Aorta (tissue), 5 donors: ENCODE data around the gene S100P. TPM values are rescaled to one million over a fixed set of nuclear protein-coding genes. Genes with fewer than 3 reads are reported as not detected.
A peak's percentile ranks its signal among the peaks of the same experiment; 100 is the strongest.

Source experiments
- ATAC-seq: fragments of 200-7000 bp; cut with Tn5 transposase; one replicate; pipeline ENCODE4 v1.9.1; 2022; ENCODE audit warnings: moderate library complexity; ENCODE audit not compliant: low FRiP score
- DNase-seq, 2 donors: peaks; one replicate each; pipeline ENCODE4 v3.0.0-alpha.2; 2020
- H3K27ac ChIP-seq, 2 donors: one replicate each; pipeline ENCODE4 v1.5.1; 2013; ENCODE audit warnings: low read length in 2 of 2, mild to moderate bottlenecking in 2 of 2, moderate library complexity in 2 of 2, control low read depth in 1 of 2, inconsistent platforms in 1 of 2, low read depth in 1 of 2
- H3K27me3 ChIP-seq, 2 donors: one replicate each; pipeline ENCODE4 v1.6.1; 2013; ENCODE audit warnings: control low read depth in 1 of 2, low read length in 1 of 2, mild to moderate bottlenecking in 1 of 2, moderate library complexity in 1 of 2; ENCODE audit not compliant: insufficient read depth in 2 of 2, control insufficient read depth in 1 of 2
- H3K36me3 ChIP-seq, 2 donors: one replicate each; pipeline ENCODE4 v1.6.1; 2013; ENCODE audit warnings: control low read depth in 1 of 2, low read length in 1 of 2, mild to moderate bottlenecking in 1 of 2; ENCODE audit not compliant: insufficient read depth in 2 of 2, control insufficient read depth in 1 of 2
- H3K4me1 ChIP-seq, 2 donors: one replicate each; pipeline ENCODE4 v1.6.1; 2013; ENCODE audit warnings: low read length in 2 of 2, control low read depth in 1 of 2, mild to moderate bottlenecking in 1 of 2, moderate library complexity in 1 of 2; ENCODE audit not compliant: insufficient read depth in 2 of 2, control insufficient read depth in 1 of 2
- H3K4me3 ChIP-seq, 2 donors: one replicate each; pipeline ENCODE4 v1.5.1; 2013; ENCODE audit warnings: low read length in 2 of 2, control low read depth in 1 of 2, mild to moderate bottlenecking in 1 of 2
- H3K9me3 ChIP-seq: one replicate; pipeline ENCODE4 v1.6.1; 2013; ENCODE audit warnings: mild to moderate bottlenecking, low read length; ENCODE audit not compliant: control insufficient read depth
- WGBS, 2 donors: extraction: QIAGEN DNeasy Blood & Tissue Kit; methylation state at CpG; one replicate each; pipeline ENCODE4 v1.1.7; 2013; 5-methylcytosine and 5-hydroxymethylcytosine counted together
- intact Hi-C, 2 donors: fragments of 100-400 bp; cut with DNase I; formaldehyde crosslinking; loops; one replicate each; pipeline versions ENCODE4 v1.14.2 to v1.15.0; 2022
- polyA plus RNA-seq, 2 donors: library from polyadenylated mRNA; stranded (reverse); fragments of 200-250 nt; gene quantifications; one replicate each; pipeline ENCODE4 v1.2.3, GENCODE V29; 2013
- total RNA-seq, 2 donors: library from RNA; stranded (reverse); fragmentation: NEBNext Ultra II Directional; extraction: Animal tissue kit (Norgen Biotek cat#: 25700); gene quantifications; one replicate each; pipeline ENCODE4 v1.2.1, GENCODE V29; 2021
- donor health status: healthy with polysubstance abuse.
- donor health status: Bipolar disorder and iron deficiency.
- donor health status: DM: no; HTN: no; CAD: no.
- donor health status: DM: no; HTN: no; CAD: no.
- donor health status: DM: yes; HTN: yes; CAD: no.

The S100P gene
- total and polyA plus RNA-seq, 4 donors = 1.9 to 17.2 (median 5.8) TPM

DNA sequence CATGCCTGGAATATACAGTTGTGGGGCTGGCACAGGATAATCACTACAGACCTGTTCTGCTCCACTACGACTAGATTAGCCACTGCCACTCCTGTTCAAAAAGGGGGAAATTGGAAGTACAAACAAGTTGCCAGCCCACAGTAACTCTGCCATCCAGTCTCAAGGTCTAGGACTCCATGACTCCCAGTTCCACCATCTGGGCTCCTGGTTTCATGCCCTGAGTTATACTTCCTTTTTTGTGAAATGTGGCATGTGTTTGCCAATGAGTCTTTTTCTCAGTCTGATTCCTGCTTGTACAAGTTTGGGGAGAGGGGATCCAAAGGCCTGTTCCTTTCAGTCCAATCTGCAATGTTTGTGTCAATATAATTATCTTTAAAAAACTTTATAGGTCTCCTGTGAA lies 21.3 kb downstream of the S100P start:
- Histone ChIP-seq H3K27ac (no peak overlapping the region), H3K36me3 (no peaks in the 10 kb centered on the region), H3K27me3 (no peaks in the 10 kb centered on the region), H3K9me3 (no peaks in the 10 kb centered on the region), H3K4me1 (no peaks in the 10 kb centered on the region), H3K4me3 (no peak overlapping the region)
- WGBS, 2 donors = 88 to 89% methylated on average over 1 of the region's 1 CpG
- no peak for DNase-seq
- no peak for ATAC-seq
- intact Hi-C loops = loop anchor here (2.0 to 10.0 kb wide), 5 partner anchors 62 to 327 kb away; partner anchors contain the start of genes MRFAP1 (in 2 of the 2) and TADA2B (in 1 of the 2)

DNA sequence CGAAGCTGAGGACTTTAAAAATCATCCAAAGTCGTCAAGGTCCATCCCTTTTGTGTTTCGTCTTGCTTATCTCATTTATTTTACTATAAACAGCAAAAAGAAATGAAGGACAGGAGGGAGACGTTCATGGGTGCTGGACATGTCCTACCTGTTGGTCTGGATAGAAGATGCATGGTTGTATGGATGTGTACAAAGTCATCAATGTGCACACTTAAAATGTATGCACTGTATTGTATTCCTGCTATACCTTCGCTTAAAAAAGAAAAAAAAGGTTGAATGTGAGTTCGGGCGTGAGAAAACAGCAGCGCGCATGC lies 22.0 kb downstream of the S100P start:
- no peak for ATAC-seq
- Histone ChIP-seq H3K4me1 (no peaks in the 10 kb centered on the region), H3K36me3 (no peaks in the 10 kb centered on the region), H3K9me3 (no peaks in the 10 kb centered on the region), H3K27me3 (no peaks in the 10 kb centered on the region), H3K27ac (no peak overlapping the region), H3K4me3 (no peak overlapping the region)
- no peak for DNase-seq
- intact Hi-C loops = loop anchor here (2.0 to 10.0 kb wide), 4 partner anchors 62 to 327 kb away; partner anchors contain the start of genes MRFAP1 (in 1 of the 2) and TADA2B (in 1 of the 2)
- WGBS, 2 donors = 4 to 5% methylated on average over 9 of the region's 9 CpGs

GRCh38 chr4:6716018-6716911 lies 22.6 kb downstream of the S100P start, which contains the start of gene BLOC1S4:
BLOC1S4 (plus strand) TSS chr4:6716174; CDS start chr4:6716210, 36 bp downstream.
- ATAC-seq (peak; percentile 95), DNase-seq (peak; percentile 92 to 95)
- Histone ChIP-seq H3K36me3 (no peaks in the 10 kb centered on the region), H3K4me3 (peak within 1 kb of the TSS; percentile 22 to 50), H3K9me3 (no peaks in the 10 kb centered on the region), H3K27ac (peak within 1 kb of the TSS; percentile 1 to 56), H3K27me3 (no peaks in the 10 kb centered on the region), H3K4me1 (no peaks in the 10 kb centered on the region)
- intact Hi-C loops = loop anchor here (5.0 to 10.0 kb wide), 3 partner anchors 61 to 326 kb away; partner anchors contain the start of gene TADA2B (in 1 of the 2)
- 0% methylated on average over 97 to 109 of the region's 109 CpGs for WGBS, 2 donors

DNA sequence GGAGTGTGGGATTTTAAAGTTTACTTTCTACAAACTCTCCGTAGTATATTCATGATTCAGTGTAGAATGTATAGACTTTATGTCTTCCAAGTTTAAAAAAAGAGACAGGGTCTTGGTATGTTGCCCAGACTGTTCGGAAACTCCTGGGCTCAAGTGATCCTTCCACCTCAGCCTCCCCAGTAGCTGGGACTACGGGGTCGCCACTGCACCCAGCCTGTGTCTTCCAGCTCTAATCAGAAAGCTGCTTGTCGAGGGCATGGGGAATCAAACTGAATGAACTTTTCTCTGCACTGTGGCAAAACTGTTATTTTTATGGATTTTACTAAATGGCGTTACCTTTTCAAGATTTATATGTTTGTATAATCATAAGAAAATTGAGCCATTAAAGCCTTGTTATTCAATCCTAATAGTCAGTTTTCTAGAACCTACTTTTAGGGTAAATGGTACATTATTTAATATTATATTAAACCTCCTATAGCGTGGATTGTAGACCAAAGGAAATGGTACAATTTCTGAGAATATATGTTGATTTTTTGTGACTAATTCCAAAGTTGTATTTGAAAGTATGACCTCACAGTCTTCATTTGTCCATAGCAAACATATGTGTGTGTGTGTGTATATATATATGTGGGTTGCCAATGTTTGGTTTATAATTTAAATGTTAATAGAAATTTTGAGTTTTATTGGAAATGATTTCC lies 23.4 kb downstream of the S100P start:
- no peaks in the 10 kb centered on the region for H3K36me3 ChIP-seq
- DNase-seq (no peak), ATAC-seq (no peak)
- H3K27ac ChIP-seq = no peak overlapping the region
- H3K9me3 ChIP-seq = no peaks in the 10 kb centered on the region
- no peaks in the 10 kb centered on the region for H3K27me3 ChIP-seq
- 15 to 20% methylated on average over 7 of the region's 7 CpGs for WGBS, 2 donors
- intact Hi-C loops = loop anchor here (5.0 to 10.0 kb wide), 3 partner anchors 60 to 325 kb away; partner anchors contain the start of gene TADA2B (in 1 of the 2)
- peak overlapping the region; percentile 22 to 50 for H3K4me3 ChIP-seq
- no peaks in the 10 kb centered on the region for H3K4me1 ChIP-seq

DNA sequence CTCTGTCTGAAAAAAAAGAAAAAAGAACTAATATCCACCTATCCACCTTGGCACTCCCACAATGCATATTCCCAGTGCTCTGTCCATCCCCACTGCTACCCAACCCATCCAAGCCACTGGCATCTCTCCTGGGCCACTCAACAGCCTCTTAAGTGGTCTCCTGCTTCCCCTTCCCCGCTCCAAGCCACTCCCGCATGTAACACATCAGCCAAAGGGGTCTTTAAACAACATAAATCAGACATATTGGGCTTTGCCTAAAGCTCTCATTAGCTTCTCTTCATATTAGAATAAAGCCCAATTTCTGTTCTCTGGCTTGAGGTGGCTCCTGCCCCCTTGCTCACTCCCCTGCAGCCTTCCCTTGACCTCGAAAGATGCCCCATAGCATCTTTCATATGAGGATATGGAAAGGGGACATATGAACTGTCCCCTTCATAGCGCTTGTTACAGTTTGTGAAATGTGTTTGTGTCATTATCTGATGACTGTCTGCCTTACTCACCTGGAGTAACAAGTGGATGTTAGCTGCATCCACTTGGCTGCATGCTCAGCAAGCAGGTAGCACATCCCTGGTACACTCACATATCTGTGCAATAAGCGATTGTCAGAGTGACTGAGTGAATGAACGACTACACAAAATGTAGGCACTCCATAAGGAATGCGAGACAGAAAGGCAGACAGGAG lies 25.4 kb downstream of the S100P start:
- intact Hi-C loops = loop anchor here (5.0 to 10.0 kb wide), 3 partner anchors 58 to 323 kb away; partner anchors contain the start of gene TADA2B (in 1 of the 2)
- Histone ChIP-seq H3K27me3 (no peaks in the 10 kb centered on the region), H3K36me3 (no peaks in the 10 kb centered on the region), H3K4me3 (no peak overlapping the region), H3K27ac (no peak overlapping the region), H3K9me3 (no peaks in the 10 kb centered on the region), H3K4me1 (no peaks in the 10 kb centered on the region)
- 67 to 74% methylated on average over 7 of the region's 7 CpGs for whole genome bisulfite sequencing, 2 donors
- DNase-seq (no peak), ATAC-seq (no peak)

- no peak for DNase-seq
- H3K4me3 ChIP-seq = no peak overlapping the region
- 49 to 54% methylated on average over 8 of the region's 8 CpGs for WGBS, 2 donors
- H3K9me3 ChIP-seq = no peaks in the 10 kb centered on the region
- H3K27me3 ChIP-seq = no peaks in the 10 kb centered on the region
- no peak for ATAC-seq
- H3K36me3 ChIP-seq = no peaks in the 10 kb centered on the region
- H3K4me1 ChIP-seq = no peaks in the 10 kb centered on the region
- H3K27ac ChIP-seq = no peak overlapping the region
- intact Hi-C loops = loop anchor here (1.0 to 10.0 kb wide), 6 partner anchors 58 to 355 kb away; partner anchors contain the start of gene TADA2B (in 1 of the 2)
These were observed 26.0 kb downstream of the S100P start for GRCh38 chr4:6719611-6720179.

GRCh38 chr4:6720202-6720699 lies 26.6 kb downstream of the S100P start:
- intact Hi-C loops = loop anchor here (1.0 to 10.0 kb wide), 3 partner anchors 154 to 355 kb away; no protein-coding TSS in a partner anchor
- DNase-seq = peak; percentile 91 to 97
- Histone ChIP-seq H3K27ac (no peak overlapping the region), H3K36me3 (no peaks in the 10 kb centered on the region), H3K4me3 (no peak overlapping the region), H3K9me3 (no peaks in the 10 kb centered on the region), H3K27me3 (no peaks in the 10 kb centered on the region), H3K4me1 (no peaks in the 10 kb centered on the region)
- peak; percentile 90 for ATAC-seq
- 4 to 5% methylated on average over 14 of the region's 14 CpGs for WGBS, 2 donors

- ATAC-seq = no peak
- Histone ChIP-seq H3K9me3 (no peaks in the 10 kb centered on the region), H3K4me1 (no peaks in the 10 kb centered on the region), H3K36me3 (no peaks in the 10 kb centered on the region), H3K27ac (no peak overlapping the region), H3K4me3 (no peak overlapping the region), H3K27me3 (no peaks in the 10 kb centered on the region)
- 96 to 97% methylated on average over 10 of the region's 10 CpGs for WGBS, 2 donors
- no peak for DNase-seq
- intact Hi-C loops = loop anchor here in 1 of 2 donors (2.0 to 10.0 kb wide), 2 partner anchors 154 to 354 kb away; no protein-coding TSS in a partner anchor
These were observed 27.4 kb downstream of the S100P start for GRCh38 chr4:6721121-6721520.
